ENCODE data around the gene GMDS.

GMDS gene

GRCh38 chr6:2038092-2038491 lies 207.3 kb downstream of the GMDS start:
- Histone ChIP-seq H3K79me2 (no peaks in the 10 kb centered on the region), H3K27ac (no peak overlapping the region), H3K36me3 (ENCODE audit: control insufficient read depth, insufficient read depth, low read length) (no peaks in the 10 kb centered on the region), H3K4me2 (ENCODE audit: low read length) (no peak overlapping the region), H3K4me1 (no peaks in the 10 kb centered on the region), H3K4me3 (ENCODE audit: low read depth, low read length) (no peak overlapping the region), H3K27me3 (ENCODE audit: control insufficient read depth, insufficient read depth, low read length) (no peaks in the 10 kb centered on the region), H3K9me3 (ENCODE audit: control insufficient read depth, low read length) (no peaks in the 10 kb centered on the region), H3K9ac (no peak overlapping the region), H2AFZ (no peak overlapping the region)
- TF ChIP-seq, protein P1, sequence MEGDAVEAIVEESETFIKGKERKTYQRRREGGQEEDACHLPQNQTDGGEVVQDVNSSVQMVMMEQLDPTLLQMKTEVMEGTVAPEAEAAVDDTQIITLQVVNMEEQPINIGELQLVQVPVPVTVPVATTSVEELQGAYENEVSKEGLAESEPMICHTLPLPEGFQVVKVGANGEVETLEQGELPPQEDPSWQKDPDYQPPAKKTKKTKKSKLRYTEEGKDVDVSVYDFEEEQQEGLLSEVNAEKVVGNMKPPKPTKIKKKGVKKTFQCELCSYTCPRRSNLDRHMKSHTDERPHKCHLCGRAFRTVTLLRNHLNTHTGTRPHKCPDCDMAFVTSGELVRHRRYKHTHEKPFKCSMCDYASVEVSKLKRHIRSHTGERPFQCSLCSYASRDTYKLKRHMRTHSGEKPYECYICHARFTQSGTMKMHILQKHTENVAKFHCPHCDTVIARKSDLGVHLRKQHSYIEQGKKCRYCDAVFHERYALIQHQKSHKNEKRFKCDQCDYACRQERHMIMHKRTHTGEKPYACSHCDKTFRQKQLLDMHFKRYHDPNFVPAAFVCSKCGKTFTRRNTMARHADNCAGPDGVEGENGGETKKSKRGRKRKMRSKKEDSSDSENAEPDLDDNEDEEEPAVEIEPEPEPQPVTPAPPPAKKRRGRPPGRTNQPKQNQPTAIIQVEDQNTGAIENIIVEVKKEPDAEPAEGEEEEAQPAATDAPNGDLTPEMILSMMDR (IDR thresholded peaks at IDR 0.05): no peak

DNA sequence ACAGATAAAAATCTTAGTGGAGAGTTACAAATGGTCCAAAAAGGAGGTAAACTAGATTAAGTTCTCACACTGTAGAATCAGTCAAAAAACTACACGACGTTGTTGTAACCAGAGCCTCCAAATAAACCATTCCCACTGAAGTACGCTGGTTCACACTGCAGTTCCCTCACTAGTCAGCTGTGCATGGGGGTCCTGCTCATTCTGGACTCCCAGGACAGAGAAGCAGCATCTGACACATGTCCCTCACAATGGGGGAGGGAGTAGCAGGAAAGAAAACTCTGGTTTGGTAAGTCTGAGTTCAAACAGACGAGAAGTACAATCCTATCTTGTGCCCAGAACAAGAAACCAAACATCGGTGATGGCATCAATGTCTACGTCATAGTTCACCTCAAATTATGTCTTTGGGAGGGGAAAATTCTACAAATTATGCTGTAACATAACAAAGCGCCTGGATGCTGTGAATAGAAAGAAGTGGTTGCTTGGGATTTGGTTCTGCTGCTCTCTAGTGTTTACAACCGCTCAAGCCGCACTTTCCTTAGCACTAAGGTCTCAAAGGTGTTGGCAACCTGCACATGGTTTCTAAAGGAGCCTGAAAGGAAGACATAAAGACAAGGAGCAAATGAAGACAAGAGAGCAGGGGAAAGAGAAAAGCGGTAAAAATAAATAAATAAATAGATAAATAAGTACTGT lies 208.0 kb downstream of the GMDS start:
- TF ChIP-seq, protein P1 (IDR thresholded peaks at IDR 0.05): no peak
- H3K79me2 ChIP-seq: no peaks in the 10 kb centered on the region
- no peak overlapping the region for H3K9ac ChIP-seq
- no peak overlapping the region for H3K4me3 ChIP-seq (ENCODE audit: low read depth, low read length)
- H3K36me3 ChIP-seq (ENCODE audit: control insufficient read depth, insufficient read depth, low read length): no peaks in the 10 kb centered on the region
- no peak overlapping the region for H2AFZ ChIP-seq
- no peaks in the 10 kb centered on the region for H3K4me1 ChIP-seq
- H3K27me3 ChIP-seq (ENCODE audit: control insufficient read depth, insufficient read depth, low read length): no peaks in the 10 kb centered on the region
- H3K9me3 ChIP-seq (ENCODE audit: control insufficient read depth, low read length): no peaks in the 10 kb centered on the region
- no peak overlapping the region for H3K4me2 ChIP-seq (ENCODE audit: low read length)
- H3K27ac ChIP-seq: no peak overlapping the region

DNA sequence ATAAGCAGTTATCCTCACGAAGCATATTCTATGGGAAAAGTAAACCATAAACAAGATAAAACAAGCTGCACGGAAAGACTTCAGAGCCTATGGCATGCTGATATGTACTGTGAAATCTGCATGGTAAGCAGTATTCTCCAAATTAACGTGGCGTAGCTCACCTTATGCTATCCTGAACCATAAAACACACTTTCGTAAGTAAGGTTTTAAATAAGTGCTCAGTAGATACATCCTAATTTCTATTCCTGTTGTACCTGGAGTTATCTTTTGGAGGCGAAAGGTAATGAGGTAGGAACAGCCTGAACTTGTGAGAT lies 208.7 kb downstream of the GMDS start:
- no peaks in the 10 kb centered on the region for H3K36me3 ChIP-seq (ENCODE audit: control insufficient read depth, insufficient read depth, low read length)
- no peaks in the 10 kb centered on the region for H3K9me3 ChIP-seq (ENCODE audit: control insufficient read depth, low read length)
- TF ChIP-seq, protein P1 (IDR thresholded peaks at IDR 0.05): no peak
- H3K79me2 ChIP-seq: no peaks in the 10 kb centered on the region
- no peak overlapping the region for H3K9ac ChIP-seq
- H2AFZ ChIP-seq: no peak overlapping the region
- no peaks in the 10 kb centered on the region for H3K27me3 ChIP-seq (ENCODE audit: control insufficient read depth, insufficient read depth, low read length)
- no peak overlapping the region for H3K4me3 ChIP-seq (ENCODE audit: low read depth, low read length)
- no peak overlapping the region for H3K4me2 ChIP-seq (ENCODE audit: low read length)
- H3K27ac ChIP-seq: no peak overlapping the region
- no peaks in the 10 kb centered on the region for H3K4me1 ChIP-seq

DNA sequence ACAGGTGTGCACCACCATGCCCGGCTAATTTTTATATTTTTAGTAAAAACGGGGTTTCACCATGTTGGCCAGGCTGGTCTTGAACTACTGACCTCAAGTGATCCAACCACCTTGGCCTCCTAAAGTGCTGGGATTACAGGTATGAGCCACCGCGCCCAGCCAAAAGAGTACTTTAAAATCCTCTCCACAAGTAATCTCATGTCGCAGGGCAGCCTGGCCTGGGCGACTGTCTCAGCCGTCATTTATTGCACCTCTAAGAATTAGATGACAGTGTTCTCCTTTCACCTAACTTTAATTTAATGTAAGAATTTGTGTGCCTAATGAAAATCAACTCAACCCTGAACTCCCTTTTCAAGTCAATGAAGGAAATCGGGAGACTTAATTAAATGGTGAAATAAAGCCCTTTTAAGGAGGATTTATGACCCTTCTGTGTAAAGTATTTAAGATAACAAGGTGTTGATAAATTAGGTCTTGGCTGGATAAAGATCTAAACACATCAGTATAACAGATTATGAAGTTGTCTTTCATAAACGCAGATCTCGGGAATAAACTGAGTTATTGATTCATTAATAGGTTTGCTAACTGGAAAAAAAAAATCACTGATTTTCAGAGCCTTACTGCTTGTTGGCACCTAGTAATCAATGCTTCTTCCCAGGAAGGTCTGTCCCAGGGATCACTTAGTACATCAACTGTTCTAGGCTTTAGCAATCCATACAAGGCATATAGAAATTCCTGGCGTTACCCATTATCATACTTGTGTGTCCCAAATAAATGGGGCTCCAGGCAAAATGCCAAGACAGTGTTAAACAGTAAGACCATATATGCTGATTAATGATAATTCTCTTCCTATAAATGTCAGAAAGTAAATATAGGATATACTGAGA lies 209.3 kb downstream of the GMDS start:
- Histone ChIP-seq H3K9me3 (ENCODE audit: control insufficient read depth, low read length) (no peaks in the 10 kb centered on the region), H3K27ac (no peak overlapping the region), H3K27me3 (ENCODE audit: control insufficient read depth, insufficient read depth, low read length) (no peaks in the 10 kb centered on the region), H3K79me2 (no peaks in the 10 kb centered on the region), H3K4me2 (ENCODE audit: low read length) (no peak overlapping the region), H3K4me1 (no peaks in the 10 kb centered on the region), H2AFZ (no peak overlapping the region), H3K9ac (no peak overlapping the region), H3K36me3 (ENCODE audit: control insufficient read depth, insufficient read depth, low read length) (no peaks in the 10 kb centered on the region), H3K4me3 (ENCODE audit: low read depth, low read length) (no peak overlapping the region)
- TF ChIP-seq, protein P1 (IDR thresholded peaks at IDR 0.05): no peak
